ENCODE measurements around the gene MRPL43.
"Not testable (repeated sequence)": the region's sequence is repeated elsewhere in the genome, so short reads cannot be mapped to it uniquely, and the experiment has no call there.

The MRPL43 gene

GRCh38 chr10:100986952-100987684 is at the start of gene MRPL43, which contains the start of gene TWNK:
TSS of gene MRPL43 (minus strand) at chr10:100987497. CDS start at chr10:100987443, 54 bp downstream.
TSS of gene TWNK (plus strand) at chr10:100987543. CDS start at chr10:100988211, 668 bp downstream.
- DNase-seq, result peak; percentile 69 to 71

GRCh38 chr10:101036726-101037125 is 49.4 kb upstream of the MRPL43 start:
- DNase-seq, result no peak

GRCh38 chr10:101035916-101036702 is 48.8 kb upstream of the MRPL43 start:
- no peak for DNase-seq

- no peak for DNase-seq
These were observed 48.0 kb upstream of the MRPL43 start for GRCh38 chr10:101035314-101035713.

GRCh38 chr10:101034404-101034803 is 47.1 kb upstream of the MRPL43 start:
- not testable (repeated sequence) for DNase-seq

GRCh38 chr10:101033276-101033675 is 46.0 kb upstream of the MRPL43 start:
- DNase-seq, result no peak

GRCh38 chr10:101032637-101033224 is 45.4 kb upstream of the MRPL43 start:
- DNase-seq, result peak; percentile 68 to 71

- peak; percentile 27 to 38 for DNase-seq
These were observed 44.7 kb upstream of the MRPL43 start for GRCh38 chr10:101031796-101032636.

- peak; percentile 77 to 80 for DNase-seq
These were observed 44.0 kb upstream of the MRPL43 start, which contains the start of the genes PDZD7 and SFXN3 for GRCh38 chr10:101031128-101031795. TSS of gene PDZD7 (minus strand) at chr10:101031129. CDS start at chr10:101030219, 910 bp downstream. TSS of gene SFXN3 (plus strand) at chr10:101031234. CDS start at chr10:101034695, 3,461 bp downstream.

- DNase-seq, result no peak
These were observed 43.3 kb upstream of the MRPL43 start for GRCh38 chr10:101030496-101031127.

GRCh38 chr10:101029520-101030295 is 42.4 kb upstream of the MRPL43 start:
- no peak for DNase-seq

- DNase-seq, result no peak
These were observed 41.4 kb upstream of the MRPL43 start for GRCh38 chr10:101028446-101029337.

GRCh38 chr10:101027106-101027720 is 39.9 kb upstream of the MRPL43 start:
- DNase-seq, result no peak

- DNase-seq, result no peak
These were observed 35.8 kb upstream of the MRPL43 start for GRCh38 chr10:101022967-101023705.

- no peak for DNase-seq
These were observed 34.5 kb upstream of the MRPL43 start for GRCh38 chr10:101021692-101022251.

GRCh38 chr10:101021239-101021638 is 33.9 kb upstream of the MRPL43 start:
- DNase-seq, result no peak

GRCh38 chr10:101020427-101021075 is 33.3 kb upstream of the MRPL43 start:
- DNase-seq, result no peak

GRCh38 chr10:101019440-101019703 is 32.1 kb upstream of the MRPL43 start:
- DNase-seq, result no peak
